Lower leg skin (tissue), 3 donors: ENCODE measurements around the gene PRPF38B.

ENCODE experiments used
- CTCF ChIP-seq, 3 donors: fragments of 450-650 bp; IDR thresholded peaks; one replicate each; pipeline ENCODE4 v1.5.1; 2016; ENCODE audit warnings: antibody characterized with exemption in 3 of 3, mild to moderate bottlenecking in 3 of 3, moderate library complexity in 2 of 3
- POLR2A ChIP-seq, 2 donors: fragments of 450-650 bp; IDR thresholded peaks; one replicate each; pipeline ENCODE4 v1.6.1; 2016 to 2017; ENCODE audit warnings: antibody characterized with exemption in 2 of 2, mild to moderate bottlenecking in 1 of 2, moderate library complexity in 1 of 2

- TF ChIP-seq CTCF (IDR thresholded peaks at IDR 0.05), result no peak
- no peak for TF ChIP-seq POLR2A (IDR thresholded peaks at IDR 0.05)
Observed at GRCh38 chr1:108679586-108680213, 12.4 kb upstream of the PRPF38B start.
